Loucy (cell line): Measurements from ENCODE around the gene PDE4C.

ENCODE experiments used
- CTCF ChIP-seq: fragments of 200-600 bp; sonication (generic); conservative IDR thresholded peaks from 2 replicates; pipeline ENCODE4 v1.5.1; 2014; ENCODE audit warnings: mild to moderate bottlenecking, antibody characterized with exemption, low read length
- EZH2phosphoT487 ChIP-seq: fragments of 200-600 bp; IDR thresholded peaks from 2 replicates; pipeline ENCODE4 v1.6.1; 2018; ENCODE audit warnings: antibody characterized with exemption, mild to moderate bottlenecking, moderate library complexity, borderline replicate concordance

- TF ChIP-seq CTCF (no peak), EZH2phosphoT487 (no peak)
Measured at GRCh38 chr19:18233224-18233825, 7.1 kb upstream of the PDE4C start.
